Karpas-422 (cell line): ENCODE data around the gene TRAF3IP3. TPM values are rescaled to one million over a fixed set of nuclear protein-coding genes. Genes with fewer than 3 reads are reported as not detected.

Experiments used
- DNase-seq: peaks from one replicate; pipeline ENCODE4 v3.0.0-alpha.2; 2015
- H2AFZ ChIP-seq: fragments of 200-600 bp; sonication (generic); 2 replicates; pipeline ENCODE4 v1.6.1; 2014; ENCODE audit warnings: antibody characterized with exemption, low read length, mixed read lengths
- H3K27ac ChIP-seq: fragments of 200-600 bp; sonication (generic); 2 replicates; pipeline ENCODE4 v1.5.1; 2014; ENCODE audit warnings: mild to moderate bottlenecking, low read length, moderate library complexity
- H3K27me3 ChIP-seq: fragments of 200-600 bp; sonication (generic); 2 replicates; pipeline ENCODE4 v1.6.1; 2014; ENCODE audit warnings: low read length, mixed read lengths
- H3K36me3 ChIP-seq: fragments of 200-600 bp; sonication (generic); 2 replicates; pipeline ENCODE4 v1.6.1; 2014; ENCODE audit warnings: low read length, mixed read lengths; ENCODE audit not compliant: insufficient read depth
- H3K4me1 ChIP-seq: fragments of 200-600 bp; sonication (generic); 2 replicates; pipeline ENCODE4 v1.6.1; 2014; ENCODE audit warnings: mild to moderate bottlenecking, low read length, mixed read lengths
- H3K4me2 ChIP-seq: fragments of 200-600 bp; sonication (generic); 2 replicates; pipeline ENCODE4 v1.6.1; 2014; ENCODE audit warnings: low read length, low read depth, mild to moderate bottlenecking; ENCODE audit not compliant: poor library complexity, severe bottlenecking
- H3K4me3 ChIP-seq: fragments of 200-600 bp; sonication (generic); 2 replicates; pipeline ENCODE4 v1.5.1; 2014; ENCODE audit warnings: mild to moderate bottlenecking, antibody characterized with exemption, low read length, mixed read lengths
- H3K79me2 ChIP-seq: fragments of 200-600 bp; sonication (generic); 2 replicates; pipeline ENCODE4 v1.6.1; 2014; ENCODE audit warnings: mild to moderate bottlenecking, low read length, mixed read lengths
- H3K9ac ChIP-seq: fragments of 200-600 bp; sonication (generic); 2 replicates; pipeline ENCODE4 v1.6.0; 2014; ENCODE audit warnings: low read length
- H3K9me2 ChIP-seq: fragments of 200-600 bp; sonication (generic), shearing (Covaris generic); replicated peaks from 2 replicates; pipeline ENCODE4 v1.6.0; 2014; ENCODE audit warnings: mild to moderate bottlenecking, low read length, moderate library complexity; ENCODE audit not compliant: insufficient read depth
- H3K9me3 ChIP-seq: fragments of 300-700, 200-600 bp; sonication (generic); 2 replicates; pipeline ENCODE4 v1.6.1; 2014; ENCODE audit warnings: low read length, mixed read lengths
- H4K20me1 ChIP-seq: fragments of 200-600 bp; sonication (generic); 2 replicates; pipeline ENCODE4 v1.6.1; 2014; ENCODE audit warnings: mild to moderate bottlenecking, antibody characterized with exemption, low read length, low read depth; ENCODE audit not compliant: insufficient read depth
- total RNA-seq: library from RNA; depleted of rRNA; stranded (reverse); fragments of >200 nt; shearing (Covaris generic); gene quantifications from 2 replicates; pipeline ENCODE4 v1.2.3, GENCODE V29; 2014; ENCODE audit warnings: low replicate concordance

TRAF3IP3 gene
- total RNA-seq, 1 experiment from 2014 or later, result 1.6 TPM

- Histone ChIP-seq H3K4me2 (no peak overlapping the region), H3K9me2 (no peaks in the 10 kb centered on the region), H3K4me3 (no peak overlapping the region), H3K9ac (no peak overlapping the region), H3K9me3 (no peaks in the 10 kb centered on the region), H3K4me1 (peaks cover 17% of the 10 kb centered on the region), H2AFZ (no peak overlapping the region), H4K20me1 (no peaks in the 10 kb centered on the region), H3K36me3 (no peaks in the 10 kb centered on the region), H3K27ac (no peak overlapping the region), H3K27me3 (no peaks in the 10 kb centered on the region), H3K79me2 (no peaks in the 10 kb centered on the region)
- DNase-seq, result no peak
These were observed 18.7 kb downstream of the TRAF3IP3 start for GRCh38 chr1:209774592-209774991.

GRCh38 chr1:209775678-209776077, 19.8 kb downstream of the TRAF3IP3 start:
- Histone ChIP-seq H4K20me1 (no peaks in the 10 kb centered on the region; the same call in 1 of the 2 replicates), H3K4me2 (no peak overlapping the region), H3K36me3 (no peaks in the 10 kb centered on the region), H3K9ac (no peak overlapping the region), H3K79me2 (no peaks in the 10 kb centered on the region), H3K4me3 (no peak overlapping the region), H3K9me2 (no peaks in the 10 kb centered on the region), H3K9me3 (no peaks in the 10 kb centered on the region), H3K27me3 (no peaks in the 10 kb centered on the region), H3K4me1 (peaks cover 17% of the 10 kb centered on the region), H2AFZ (no peak overlapping the region), H3K27ac (no peak overlapping the region)
- DNase-seq, result no peak

GRCh38 chr1:209777587-209777986, 21.7 kb downstream of the TRAF3IP3 start:
- H3K79me2 ChIP-seq, result no peaks in the 10 kb centered on the region
- no peak overlapping the region for H2AFZ ChIP-seq
- H3K9ac ChIP-seq, result no peak overlapping the region
- H3K9me2 ChIP-seq, result no peaks in the 10 kb centered on the region
- H3K9me3 ChIP-seq, result no peaks in the 10 kb centered on the region
- no peaks in the 10 kb centered on the region for H3K36me3 ChIP-seq
- H4K20me1 ChIP-seq, result no peaks in the 10 kb centered on the region; the same call in 1 of the 2 replicates
- H3K4me2 ChIP-seq, result no peak overlapping the region
- peaks cover 17% of the 10 kb centered on the region for H3K4me1 ChIP-seq
- H3K4me3 ChIP-seq, result no peak overlapping the region
- no peak for DNase-seq
- no peak overlapping the region for H3K27ac ChIP-seq
- no peaks in the 10 kb centered on the region for H3K27me3 ChIP-seq

GRCh38 chr1:209778102-209778501, 22.2 kb downstream of the TRAF3IP3 start:
- no peaks in the 10 kb centered on the region for H3K9me2 ChIP-seq
- no peak overlapping the region for H3K9ac ChIP-seq
- no peak overlapping the region for H3K4me3 ChIP-seq
- no peaks in the 10 kb centered on the region for H3K9me3 ChIP-seq
- DNase-seq, result no peak
- H3K4me2 ChIP-seq, result no peak overlapping the region
- no peak overlapping the region for H2AFZ ChIP-seq
- no peak overlapping the region for H3K27ac ChIP-seq
- H3K27me3 ChIP-seq, result no peaks in the 10 kb centered on the region
- no peaks in the 10 kb centered on the region for H3K36me3 ChIP-seq
- peaks cover 3% of the 10 kb centered on the region for H3K79me2 ChIP-seq
- peaks cover 18% of the 10 kb centered on the region for H3K4me1 ChIP-seq
- no peaks in the 10 kb centered on the region; the same call in 1 of the 2 replicates for H4K20me1 ChIP-seq

- peaks cover 22% of the 10 kb centered on the region for H3K4me1 ChIP-seq
- no peak overlapping the region for H3K4me3 ChIP-seq
- H3K27ac ChIP-seq, result no peak overlapping the region
- no peaks in the 10 kb centered on the region for H3K9me3 ChIP-seq
- H3K4me2 ChIP-seq, result no peak overlapping the region
- H3K9me2 ChIP-seq, result no peaks in the 10 kb centered on the region
- DNase-seq, result no peak
- no peaks in the 10 kb centered on the region for H3K36me3 ChIP-seq
- H3K79me2 ChIP-seq, result peaks cover 14% of the 10 kb centered on the region
- H3K27me3 ChIP-seq, result no peaks in the 10 kb centered on the region
- H2AFZ ChIP-seq, result no peak overlapping the region
- H4K20me1 ChIP-seq, result no peaks in the 10 kb centered on the region; the same call in 1 of the 2 replicates
- no peak overlapping the region for H3K9ac ChIP-seq
These were observed 24.4 kb downstream of the TRAF3IP3 start for GRCh38 chr1:209780268-209780667.

- Histone ChIP-seq H2AFZ (no peak overlapping the region), H3K79me2 (peaks cover 14% of the 10 kb centered on the region), H3K4me3 (peak overlapping the region; percentile 82)
These were observed 27.5 kb downstream of the TRAF3IP3 start for GRCh38 chr1:209783386-209783785.

GRCh38 chr1:209784265-209785169, 28.7 kb downstream of the TRAF3IP3 start, which contains the start of gene C1orf74:
C1orf74 (minus strand) TSS chr1:209784559; CDS start chr1:209783634, 925 bp downstream.
- Histone ChIP-seq H3K79me2 (peaks cover 14% of the 10 kb centered on the region), H3K27ac (peak within 1 kb of the TSS; percentile 63), H3K27me3 (no peaks in the 10 kb centered on the region), H4K20me1 (no peaks in the 10 kb centered on the region; the same call in 1 of the 2 replicates), H3K4me1 (peaks cover 15% of the 10 kb centered on the region), H3K9me3 (no peaks in the 10 kb centered on the region), H3K4me2 (peak within 1 kb of the TSS; percentile 87), H2AFZ (peak within 1 kb of the TSS; percentile 71; the same call in 1 of the 2 replicates), H3K9ac (peak within 1 kb of the TSS; percentile 89), H3K36me3 (no peaks in the 10 kb centered on the region), H3K9me2 (no peaks in the 10 kb centered on the region), H3K4me3 (peak within 1 kb of the TSS; percentile 82)
- DNase-seq, result peak; percentile 99

More at GRCh38 chr1:209783386-209783785, 27.5 kb downstream of the TRAF3IP3 start:
- Histone ChIP-seq H3K27me3 (no peaks in the 10 kb centered on the region), H3K4me1 (peaks cover 15% of the 10 kb centered on the region), H3K27ac (no peak overlapping the region), H3K9ac (peak overlapping the region; percentile 89), H3K9me3 (no peaks in the 10 kb centered on the region), H3K4me2 (peak overlapping the region; percentile 87), H3K9me2 (no peaks in the 10 kb centered on the region), H4K20me1 (no peaks in the 10 kb centered on the region; the same call in 1 of the 2 replicates), H3K36me3 (no peaks in the 10 kb centered on the region)
- DNase-seq, result no peak

GRCh38 chr1:209785592-209785991, 29.7 kb downstream of the TRAF3IP3 start:
- H3K27me3 ChIP-seq, result no peaks in the 10 kb centered on the region
- H2AFZ ChIP-seq, result no peak overlapping the region
- no peak overlapping the region for H3K4me2 ChIP-seq
- H3K27ac ChIP-seq, result no peak overlapping the region
- H4K20me1 ChIP-seq, result no peaks in the 10 kb centered on the region
- no peak overlapping the region for H3K9ac ChIP-seq
- peaks cover 15% of the 10 kb centered on the region for H3K4me1 ChIP-seq
- H3K9me3 ChIP-seq, result no peaks in the 10 kb centered on the region
- H3K9me2 ChIP-seq, result no peaks in the 10 kb centered on the region
- DNase-seq, result no peak
- no peaks in the 10 kb centered on the region for H3K36me3 ChIP-seq
- H3K79me2 ChIP-seq, result peaks cover 14% of the 10 kb centered on the region
- 0 out of 2 replicates have a peak overlapping the region, but pooled peaks have one; percentile 54 for H3K4me3 ChIP-seq
